Measurements from ENCODE around the gene TNIK.

DNA sequence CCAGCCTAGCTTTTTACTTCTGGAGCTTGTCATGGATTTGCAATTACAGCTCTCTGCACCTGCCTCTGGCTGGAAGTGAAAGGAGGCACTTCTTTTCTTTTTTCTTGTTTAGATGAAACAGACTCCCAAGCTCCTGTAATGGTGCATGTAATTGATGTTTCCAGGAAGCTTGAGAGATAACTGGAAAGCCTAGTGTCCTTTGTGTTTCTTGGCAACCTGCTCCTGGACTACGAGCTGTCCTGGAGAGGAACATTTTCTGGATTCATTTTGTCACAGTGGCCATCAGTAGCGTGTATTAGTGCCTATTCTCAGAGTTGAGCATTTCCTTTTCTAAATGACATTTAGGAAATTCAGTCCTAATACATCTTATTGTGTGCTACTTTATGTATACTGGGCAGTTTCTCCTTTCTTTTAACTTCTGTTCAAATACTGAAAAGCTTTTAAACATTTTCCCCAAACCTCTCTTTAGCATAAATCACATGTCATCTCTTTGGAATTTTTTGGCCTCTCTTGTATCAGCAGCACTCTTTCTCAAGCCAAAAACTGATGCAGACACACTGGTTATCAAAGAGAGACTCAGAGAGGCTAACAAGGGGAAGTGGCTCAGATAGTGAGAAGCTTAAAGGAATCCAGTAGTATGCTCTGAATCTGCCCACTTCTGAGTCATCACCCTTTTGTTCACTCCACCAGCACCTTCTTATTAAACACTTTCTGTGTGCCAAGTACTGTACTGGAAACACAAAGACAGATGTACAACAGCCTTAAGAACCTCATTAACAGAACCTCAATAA is 371.0 kb downstream of the TNIK start:
- TF ChIP-seq, protein P1, sequence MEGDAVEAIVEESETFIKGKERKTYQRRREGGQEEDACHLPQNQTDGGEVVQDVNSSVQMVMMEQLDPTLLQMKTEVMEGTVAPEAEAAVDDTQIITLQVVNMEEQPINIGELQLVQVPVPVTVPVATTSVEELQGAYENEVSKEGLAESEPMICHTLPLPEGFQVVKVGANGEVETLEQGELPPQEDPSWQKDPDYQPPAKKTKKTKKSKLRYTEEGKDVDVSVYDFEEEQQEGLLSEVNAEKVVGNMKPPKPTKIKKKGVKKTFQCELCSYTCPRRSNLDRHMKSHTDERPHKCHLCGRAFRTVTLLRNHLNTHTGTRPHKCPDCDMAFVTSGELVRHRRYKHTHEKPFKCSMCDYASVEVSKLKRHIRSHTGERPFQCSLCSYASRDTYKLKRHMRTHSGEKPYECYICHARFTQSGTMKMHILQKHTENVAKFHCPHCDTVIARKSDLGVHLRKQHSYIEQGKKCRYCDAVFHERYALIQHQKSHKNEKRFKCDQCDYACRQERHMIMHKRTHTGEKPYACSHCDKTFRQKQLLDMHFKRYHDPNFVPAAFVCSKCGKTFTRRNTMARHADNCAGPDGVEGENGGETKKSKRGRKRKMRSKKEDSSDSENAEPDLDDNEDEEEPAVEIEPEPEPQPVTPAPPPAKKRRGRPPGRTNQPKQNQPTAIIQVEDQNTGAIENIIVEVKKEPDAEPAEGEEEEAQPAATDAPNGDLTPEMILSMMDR (conservative IDR thresholded peaks at IDR 0.05; ENCODE audit: low read depth, low read length): no peak
- TF ChIP-seq CHD1 (IDR thresholded peaks at IDR 0.05; ENCODE audit: low read depth, low read length): no peak

Data from IMR-90 (cell line).